Activated T-cell treated with anti-CD3 and anti-CD28 coated beads for 1 hour (primary cell): ENCODE data around the gene FOXQ1.
"Not testable (repeated sequence)": the region's sequence is repeated elsewhere in the genome, so short reads cannot be mapped to it uniquely, and the experiment has no call there.

Experiments used
- DNase-seq: peaks from one replicate; pipeline ENCODE4 v3.0.0-alpha.2; 2020; ENCODE audit warnings: low read depth

FOXQ1 gene

DNA sequence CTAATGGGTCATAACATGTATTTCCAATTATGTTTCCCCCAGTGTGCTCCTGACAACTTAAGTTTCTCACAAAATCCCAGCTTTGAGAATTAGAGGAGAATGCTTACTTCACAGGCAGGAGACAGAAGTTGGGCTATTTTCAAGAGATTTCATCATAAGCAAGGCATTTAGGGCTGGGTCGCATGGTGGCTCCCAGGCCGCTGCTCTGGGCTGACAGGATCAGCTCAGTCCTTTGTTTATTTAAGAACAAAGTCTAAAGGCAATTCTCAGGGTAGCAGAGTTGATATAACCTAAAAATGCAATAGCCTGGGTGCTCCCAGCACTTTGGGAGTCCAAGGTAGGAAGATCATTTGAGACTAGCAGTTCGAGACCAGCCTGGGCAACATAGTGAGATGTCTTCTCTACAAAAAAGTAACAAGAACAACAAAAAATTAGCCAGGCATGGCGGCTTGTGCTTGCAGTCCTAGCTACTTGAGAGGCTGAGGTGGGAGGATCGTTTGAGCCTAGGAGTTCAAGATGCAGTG lies 10.9 kb downstream of the FOXQ1 start:
- no peak for DNase-seq

DNA sequence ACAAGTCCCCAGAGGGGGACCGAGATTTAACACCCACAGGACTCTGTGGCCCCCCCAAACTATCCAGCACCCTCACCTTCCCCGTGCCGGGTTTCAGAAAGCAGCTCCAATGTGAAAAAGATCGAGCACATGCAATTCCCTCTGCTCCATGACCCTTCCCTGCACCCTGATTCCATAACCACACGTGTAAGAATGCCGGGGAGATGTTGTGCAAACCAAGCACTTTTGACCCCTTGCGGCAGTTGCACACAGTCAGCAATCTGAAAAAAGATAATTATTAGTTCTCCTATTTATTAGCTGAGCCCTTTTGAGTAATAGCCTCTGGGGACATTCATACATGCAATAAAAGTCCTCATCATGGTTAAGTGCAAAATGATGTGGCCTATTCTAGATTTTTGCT lies 13.0 kb downstream of the FOXQ1 start:
- no peak for DNase-seq

DNA sequence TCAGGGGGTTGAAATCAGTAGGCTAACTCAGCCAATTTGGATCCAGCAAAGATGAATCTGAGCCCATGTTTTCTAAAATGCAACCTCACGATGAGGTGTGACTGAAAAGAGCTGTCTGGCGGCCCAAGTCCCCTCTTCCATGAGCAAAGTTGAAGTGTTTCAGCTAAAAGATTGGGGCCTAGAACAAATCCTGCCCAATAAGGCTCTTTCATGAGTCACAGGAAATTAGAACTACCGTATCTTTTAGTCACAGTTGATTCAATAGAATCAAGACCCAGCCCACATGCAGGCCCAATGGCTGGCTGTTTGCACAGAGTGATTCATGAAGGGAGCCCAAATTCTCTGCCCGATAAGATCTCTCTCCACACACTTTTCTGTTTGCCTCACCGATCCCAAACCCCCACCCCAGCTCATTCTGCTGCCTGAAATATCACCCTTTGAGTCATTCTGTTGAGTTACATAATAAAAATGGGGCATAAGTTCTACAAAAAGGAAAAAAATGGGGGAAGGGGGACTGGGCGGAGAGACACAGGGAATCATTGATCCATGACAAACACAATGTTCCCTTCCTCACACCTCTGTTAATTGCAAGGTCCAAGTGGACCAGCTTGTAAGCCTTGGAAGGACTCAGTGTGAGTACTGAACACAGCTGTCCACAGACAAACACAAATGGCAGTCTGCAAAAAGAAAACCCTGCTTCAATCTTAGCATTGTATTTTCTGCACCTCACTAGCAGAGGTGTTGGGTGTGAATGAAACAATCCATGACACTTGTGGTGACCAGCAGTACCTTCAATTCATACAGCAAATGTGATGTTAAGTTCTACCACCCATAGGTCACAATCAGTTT lies 13.8 kb downstream of the FOXQ1 start:
- no peak for DNase-seq

DNA sequence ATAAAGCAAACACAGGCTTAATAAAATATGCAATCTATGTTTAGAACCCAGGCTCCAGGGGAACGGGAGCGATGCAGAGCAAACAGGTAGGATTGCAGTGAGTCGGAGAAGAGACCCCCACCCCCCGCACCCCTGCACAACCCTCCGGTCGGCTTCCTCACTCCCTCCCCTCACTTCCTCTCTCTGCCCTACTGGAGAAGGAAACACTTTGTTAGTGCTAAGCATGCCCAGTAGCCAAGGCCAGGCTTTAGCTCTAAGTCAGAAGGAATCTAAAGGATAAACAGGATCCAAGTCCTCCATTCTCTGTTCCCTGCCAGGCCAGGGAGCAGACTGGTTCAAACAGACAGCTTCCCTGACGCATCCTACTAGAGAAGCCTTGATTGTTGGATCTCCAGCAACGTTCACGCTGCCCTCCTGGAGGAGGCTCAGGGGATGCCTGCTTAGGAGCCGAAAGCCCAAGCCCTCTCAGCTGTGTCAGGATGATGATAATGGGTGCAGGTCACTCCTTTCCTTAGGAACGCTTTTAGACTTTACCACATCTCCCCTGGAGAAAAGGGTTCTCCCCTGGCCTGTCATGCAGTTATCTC lies 14.7 kb downstream of the FOXQ1 start:
- DNase-seq: no peak

DNA sequence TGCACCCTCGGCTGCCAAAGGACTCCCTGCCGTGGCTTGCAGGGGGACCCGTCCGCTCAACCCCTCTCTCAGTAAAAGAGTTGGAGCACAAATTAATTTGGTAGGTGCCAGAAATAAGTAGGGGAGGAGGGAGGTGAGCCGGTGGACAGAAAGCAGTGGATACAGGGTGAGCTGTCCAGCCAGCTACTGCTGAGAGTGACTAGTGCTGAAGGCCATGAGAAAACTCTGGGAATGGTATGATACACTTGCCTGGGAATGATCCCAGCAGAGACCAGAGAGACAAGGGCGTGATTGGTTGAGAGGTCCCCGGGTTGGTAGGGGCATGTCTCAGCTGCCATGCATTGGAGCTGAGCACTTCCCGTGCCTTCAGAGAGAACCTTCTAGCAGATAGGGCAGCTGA lies 15.7 kb downstream of the FOXQ1 start:
- DNase-seq: no peak

DNA sequence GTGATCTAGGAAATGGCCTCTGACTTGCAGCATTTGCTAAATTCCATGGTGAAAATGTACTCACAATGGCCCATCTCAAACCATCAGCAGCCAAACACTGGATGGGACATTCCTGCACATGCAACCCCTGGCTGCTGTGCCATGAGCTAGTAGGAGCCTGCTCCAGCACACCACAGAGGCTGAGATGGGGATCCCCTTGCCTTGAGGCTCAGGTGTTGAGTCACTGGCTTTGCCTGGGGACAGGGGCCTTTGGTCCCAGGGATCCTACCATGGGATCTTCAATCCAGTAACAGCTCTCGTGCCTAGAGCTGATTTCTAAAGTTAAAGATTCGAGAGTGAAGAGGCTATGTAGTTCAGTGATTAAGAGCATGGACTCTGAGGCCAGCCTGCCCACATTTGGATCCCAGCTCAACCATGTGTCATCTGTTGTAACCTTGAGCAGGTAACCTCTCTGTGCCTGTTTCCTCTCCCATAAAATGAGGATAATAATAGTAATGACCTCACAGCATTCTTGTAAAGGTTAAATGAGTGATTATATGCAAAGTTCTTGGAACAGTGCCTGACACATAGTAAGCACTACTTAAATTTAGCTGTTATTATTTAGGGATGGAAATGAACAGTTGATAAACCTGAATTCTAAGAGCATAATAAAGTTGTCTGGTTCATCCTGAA lies 16.4 kb downstream of the FOXQ1 start:
- DNase-seq: no peak

DNA sequence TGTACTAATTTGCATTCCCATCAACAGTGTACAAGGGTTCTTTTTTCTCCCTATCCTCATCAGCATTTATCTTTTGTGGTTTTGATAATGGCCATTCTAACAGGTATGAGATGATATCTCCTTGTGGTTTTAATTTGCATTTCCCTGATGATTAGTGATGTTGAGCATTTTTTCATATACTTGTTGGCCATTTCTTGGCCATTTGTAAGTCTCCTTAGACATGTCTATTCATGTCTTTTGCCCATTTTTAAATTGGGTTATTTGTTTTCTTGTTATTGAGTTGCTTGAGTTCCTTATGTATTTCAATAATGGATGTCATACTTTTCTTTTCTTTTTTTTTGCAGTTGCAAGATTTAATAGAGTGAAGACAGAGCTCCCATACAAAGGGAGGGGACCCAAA lies 17.8 kb downstream of the FOXQ1 start:
- no peak for DNase-seq

DNA sequence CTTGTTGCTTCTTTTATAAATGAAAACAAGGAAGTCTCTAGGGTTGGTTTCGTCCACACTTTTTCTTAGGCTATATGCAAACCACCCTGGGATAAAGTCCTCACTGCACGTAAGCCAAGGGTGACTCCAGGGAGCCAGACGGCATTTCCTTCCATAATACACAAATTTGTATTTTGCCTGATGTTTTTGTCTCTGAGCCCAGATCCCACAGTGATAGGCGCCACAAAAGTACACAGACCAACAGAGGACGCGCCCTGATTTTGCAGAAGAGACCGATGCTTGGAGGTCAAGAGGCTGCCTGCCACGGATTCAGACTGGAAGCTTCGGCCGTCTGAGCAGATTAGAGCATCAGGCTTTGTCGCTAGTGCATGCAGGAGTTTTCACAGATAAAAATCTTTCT lies 22.8 kb downstream of the FOXQ1 start:
- DNase-seq: no peak

DNA sequence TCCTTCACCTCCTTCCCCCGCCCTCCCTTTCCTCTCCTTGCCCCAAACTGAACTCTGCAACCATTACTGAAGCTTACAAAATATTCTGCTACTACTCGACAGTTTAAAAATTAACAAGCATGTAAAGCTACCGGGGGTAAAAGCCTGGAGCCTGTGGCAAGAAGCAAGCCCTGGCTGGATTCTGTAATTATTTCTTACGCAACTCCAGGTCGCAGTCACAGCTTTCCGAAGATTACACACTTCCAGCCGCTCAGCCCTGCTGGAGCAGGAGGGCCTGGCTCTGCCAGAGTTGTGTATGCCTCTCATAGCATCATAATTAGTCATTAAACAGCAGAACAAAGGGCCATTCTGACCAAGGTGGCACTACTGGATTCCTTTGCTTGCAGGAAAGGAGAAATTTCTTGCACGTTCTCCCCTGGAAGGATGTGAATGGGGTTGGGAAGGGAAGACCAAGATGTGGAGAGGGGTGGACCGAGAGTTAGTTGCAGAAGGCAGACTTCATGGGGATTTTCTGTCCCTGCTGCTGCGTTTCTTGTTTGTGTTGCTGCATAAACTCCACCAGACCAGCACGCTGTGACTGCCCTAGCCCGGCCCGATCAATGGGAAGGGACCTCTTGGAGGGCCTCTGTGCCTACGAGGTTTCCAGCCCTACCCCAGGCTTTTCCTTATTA lies 23.6 kb downstream of the FOXQ1 start:
- no peak for DNase-seq

DNA sequence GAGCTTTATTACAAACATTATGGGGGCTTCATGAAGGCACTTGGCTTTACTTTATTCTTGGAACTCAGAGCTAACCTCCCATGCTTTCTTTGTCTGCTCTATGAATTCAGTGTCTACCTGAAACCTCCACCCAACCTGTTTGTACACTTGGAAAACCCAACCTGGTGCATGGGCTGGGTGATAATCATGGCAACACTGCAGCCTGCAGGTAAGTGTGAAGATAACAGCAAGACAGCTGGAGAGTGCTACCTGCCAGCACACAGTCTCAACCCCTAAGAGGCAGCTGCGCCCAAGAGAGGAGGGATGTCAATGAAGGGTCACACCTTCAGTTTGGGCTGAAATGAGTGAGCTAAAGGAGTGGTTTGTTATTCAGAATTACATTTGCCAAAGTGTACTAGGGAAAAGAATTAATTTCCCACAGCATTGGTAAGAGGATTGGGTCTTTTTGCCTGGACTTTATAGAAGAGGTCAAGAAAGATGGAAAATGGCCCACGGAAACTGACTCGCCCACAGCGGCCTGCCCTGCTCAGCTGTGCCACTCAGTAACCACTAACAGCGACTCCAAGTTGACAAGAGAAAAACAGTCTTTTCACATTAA lies 24.4 kb downstream of the FOXQ1 start:
- no peak for DNase-seq

DNA sequence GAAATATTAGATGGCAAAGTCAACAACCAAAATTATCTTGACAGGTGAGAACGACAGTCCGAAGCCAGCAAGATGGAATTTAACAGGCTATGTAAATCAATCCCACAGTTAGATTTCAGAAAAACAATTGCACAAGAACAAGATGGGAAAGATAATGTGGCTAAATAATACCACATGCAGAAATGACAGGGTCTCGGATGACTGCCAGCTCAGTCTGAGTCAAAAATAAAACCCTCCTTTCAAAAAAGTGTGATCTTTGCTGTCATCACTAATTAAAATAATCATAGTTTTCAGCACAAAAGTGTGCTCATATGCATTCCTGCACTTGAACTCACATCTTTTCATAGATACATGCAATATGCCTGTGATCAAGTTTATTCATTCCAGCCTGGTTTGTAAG lies 25.9 kb downstream of the FOXQ1 start:
- DNase-seq: no peak

DNA sequence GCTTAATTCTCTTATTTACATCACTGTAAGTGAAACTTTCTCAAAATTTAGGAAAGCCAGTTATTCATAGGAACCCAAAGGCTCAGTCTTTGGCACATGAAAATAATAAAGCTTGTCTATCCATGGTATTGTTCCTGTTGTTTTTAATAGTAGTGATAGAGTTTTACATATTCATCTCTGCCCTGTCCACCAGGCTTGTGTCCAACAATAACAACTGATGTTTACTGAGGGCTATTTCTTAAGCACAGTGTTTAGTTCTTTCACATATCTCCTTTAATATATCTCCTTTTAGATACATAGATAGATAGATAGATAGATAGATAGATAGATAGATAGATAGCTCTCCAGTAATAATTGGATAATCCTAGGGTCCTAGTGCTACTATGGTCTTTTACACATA lies 34.2 kb downstream of the FOXQ1 start:
- DNase-seq: no peak

DNA sequence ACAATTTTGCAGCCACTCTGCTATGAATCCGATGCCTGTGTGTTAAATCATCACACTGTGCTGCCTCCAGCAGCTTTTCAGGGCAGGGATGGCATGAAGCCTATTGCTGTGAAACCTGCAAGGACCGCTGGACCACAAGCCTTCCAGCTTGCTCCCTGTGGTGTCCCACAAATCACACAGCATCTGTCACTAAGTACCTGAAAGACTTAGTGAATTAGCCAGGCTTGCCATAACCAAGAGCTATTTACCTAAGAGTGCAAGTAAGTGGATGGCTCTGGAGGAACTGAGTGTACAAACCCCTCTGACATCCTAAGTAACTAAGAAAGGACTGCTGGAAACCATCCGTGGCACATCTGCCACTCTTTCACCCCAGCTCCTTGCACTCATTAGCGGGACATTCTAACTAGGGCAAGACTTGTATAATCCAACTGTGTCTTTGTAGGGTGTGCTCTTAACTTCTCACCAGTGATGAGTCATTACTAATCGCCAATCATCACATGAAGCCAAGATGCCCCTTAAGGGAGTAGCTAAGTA lies 34.7 kb downstream of the FOXQ1 start:
- DNase-seq: no peak

DNA sequence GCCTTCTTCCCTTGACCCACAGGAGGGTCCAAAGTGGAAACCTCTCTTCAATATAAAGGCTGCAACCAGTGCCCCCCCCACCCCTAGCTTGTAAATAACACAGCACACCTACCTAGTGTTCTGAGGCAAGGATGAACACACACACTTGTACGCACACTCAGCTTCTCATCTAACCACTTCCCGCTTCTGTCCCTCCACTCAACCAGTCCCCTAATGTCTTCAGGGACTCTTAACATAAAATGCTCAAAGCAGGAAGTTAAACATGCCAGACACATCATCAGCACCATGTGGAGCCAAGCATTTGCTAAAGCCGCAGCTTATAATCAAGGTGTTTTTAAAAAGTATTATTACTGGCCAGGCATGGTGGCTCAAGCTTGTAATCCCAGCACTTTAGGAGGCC lies 35.3 kb downstream of the FOXQ1 start:
- DNase-seq: no peak

DNA sequence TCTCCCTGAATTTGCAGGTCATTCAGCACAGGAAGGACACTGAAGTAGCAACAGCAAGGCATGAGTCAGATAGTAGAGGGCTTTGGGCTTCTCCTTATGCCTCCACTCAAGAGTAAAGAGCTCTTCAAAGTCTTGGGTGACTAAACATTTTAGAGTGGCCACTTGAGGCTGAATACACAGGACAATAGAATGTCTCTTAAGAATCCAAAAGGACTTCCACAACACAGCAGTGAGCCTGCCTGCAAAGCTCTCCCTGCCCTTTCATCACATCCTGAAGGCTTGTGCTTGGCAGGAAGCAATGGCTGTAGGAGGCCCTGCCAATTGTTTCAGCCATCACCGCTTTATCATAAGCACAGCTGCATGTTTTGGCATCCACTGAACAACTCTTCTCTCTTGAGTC lies 36.8 kb downstream of the FOXQ1 start:
- no peak for DNase-seq

DNA sequence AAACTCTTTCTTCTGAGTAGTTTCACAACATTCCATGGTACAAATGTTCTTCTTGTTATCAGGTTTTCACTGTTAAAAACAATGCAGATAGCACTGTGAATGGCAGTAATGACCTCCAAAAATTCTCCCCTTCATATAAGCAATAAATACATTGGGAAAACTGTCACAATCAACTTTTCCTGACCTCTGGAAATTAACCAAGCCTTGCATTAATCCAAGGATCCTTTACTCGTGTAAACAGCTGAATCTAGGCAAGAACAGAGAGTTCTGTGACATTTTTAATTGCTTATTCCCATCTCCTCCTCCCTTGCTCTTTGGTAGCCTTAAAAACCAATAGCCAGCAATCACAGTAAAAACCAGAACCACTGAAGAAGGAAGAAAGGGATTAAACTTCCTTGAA lies 37.8 kb downstream of the FOXQ1 start:
- no peak for DNase-seq

DNA sequence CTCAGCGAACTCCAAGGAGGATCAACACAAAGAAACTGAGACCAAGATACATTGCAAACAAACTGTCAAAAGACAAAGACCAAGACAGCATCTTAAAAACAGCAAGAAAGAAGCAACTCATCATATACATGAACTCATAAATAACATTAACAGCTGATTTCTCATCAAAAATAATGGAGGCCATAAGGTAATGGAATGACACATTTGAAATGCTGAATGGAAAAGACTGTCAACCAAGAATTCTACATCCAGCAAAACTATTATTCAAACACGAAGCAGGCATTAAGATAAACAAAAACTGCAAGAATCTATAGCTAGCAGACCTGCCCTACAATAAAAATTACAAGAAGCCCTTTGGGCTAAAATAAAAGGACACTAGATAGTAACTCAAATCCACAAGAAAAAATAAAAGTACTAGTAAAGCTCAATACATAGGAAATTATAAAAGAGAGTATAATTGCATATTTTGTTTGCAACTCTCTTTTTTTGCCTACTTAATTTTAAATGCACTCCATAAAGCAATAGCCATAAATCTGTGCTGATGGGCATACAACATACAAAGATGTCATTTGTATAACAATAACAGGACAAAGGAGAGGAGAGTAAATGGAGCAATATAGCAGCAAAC lies 39.6 kb downstream of the FOXQ1 start:
- DNase-seq: no peak

DNA sequence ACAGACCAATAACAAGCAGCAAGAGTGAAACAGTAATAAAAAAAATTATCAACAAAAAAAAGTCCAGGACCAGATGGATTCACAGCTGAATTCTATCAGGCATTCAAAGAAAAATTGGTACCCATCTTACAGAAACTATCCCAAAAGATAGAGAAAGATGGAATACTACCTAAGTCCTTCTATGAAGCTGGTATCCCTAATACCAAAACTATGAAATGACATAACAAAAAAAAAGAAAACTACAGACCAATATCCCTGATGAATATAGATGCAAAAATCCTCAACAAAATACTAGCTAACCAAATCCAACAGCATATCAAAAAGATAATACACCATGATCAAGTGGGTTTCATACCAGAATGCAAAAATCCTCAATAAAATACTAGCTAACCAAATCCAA lies 43.2 kb downstream of the FOXQ1 start:
- not testable (repeated sequence) for DNase-seq

DNA sequence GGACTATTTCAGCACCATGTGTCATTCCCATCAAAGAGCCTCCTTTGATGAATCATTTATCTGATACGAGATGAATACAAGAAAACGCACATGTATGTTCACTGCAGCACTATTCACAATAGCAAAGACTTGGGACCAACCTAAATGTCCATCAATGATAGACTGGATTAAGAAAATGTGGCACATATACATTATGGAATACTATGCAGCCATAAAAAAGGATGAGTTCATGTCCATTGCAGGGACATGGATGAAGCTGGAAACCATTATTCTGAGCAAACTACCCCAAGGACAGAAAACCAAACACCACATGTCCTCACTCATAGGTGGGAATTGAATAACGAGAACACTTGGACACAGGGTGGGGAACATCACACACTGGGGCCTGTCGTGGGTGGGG lies 49.8 kb downstream of the FOXQ1 start:
- DNase-seq: not testable (repeated sequence)

DNA sequence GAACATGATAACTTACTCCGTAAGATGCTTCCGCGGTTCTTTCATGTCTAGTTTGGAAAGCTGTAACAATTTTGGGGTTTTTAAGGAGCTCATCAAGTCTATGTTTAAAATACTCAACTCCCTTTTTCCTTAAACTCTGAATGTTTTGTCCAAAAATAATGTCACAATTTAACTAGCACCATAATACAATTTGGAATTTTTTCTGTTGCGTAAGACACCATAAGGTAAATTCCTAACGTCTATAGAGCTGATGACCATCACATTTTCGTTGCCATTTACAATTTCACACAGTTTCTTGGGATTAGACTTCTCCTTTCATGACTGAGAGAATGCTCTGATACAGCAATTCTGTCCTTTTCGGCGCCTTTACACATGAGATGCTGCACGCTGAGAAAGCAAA lies 50.7 kb downstream of the FOXQ1 start:
- no peak for DNase-seq

DNA sequence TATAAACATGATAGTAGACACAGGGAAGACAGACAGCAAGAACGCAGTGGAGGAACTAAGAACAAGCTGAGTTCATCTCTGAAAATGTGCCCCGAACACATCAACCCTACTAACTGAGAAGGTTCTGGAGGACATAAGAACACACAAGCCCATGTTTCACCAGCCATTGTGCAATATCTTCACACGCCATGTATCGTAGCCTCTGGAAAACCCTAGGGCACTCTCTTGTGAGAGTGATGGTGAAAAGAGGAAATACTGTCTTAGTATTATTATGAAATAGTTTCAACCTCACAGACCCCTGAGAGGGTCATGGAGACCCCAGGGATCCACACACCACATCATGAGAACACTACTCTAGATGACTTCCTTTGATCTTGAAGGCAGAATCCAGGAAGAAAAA lies 51.4 kb downstream of the FOXQ1 start:
- DNase-seq: no peak
